CD4-positive, alpha-beta T cell treated with Interleukin-12 subunit alpha and Interleukin-12 subunit beta, for 1 hour (primary cell): Measurements from ENCODE around the gene SDHB.
A peak's percentile ranks its signal among the peaks of the same experiment; 100 is the strongest.
"Not testable (repeated sequence)": the region's sequence is repeated elsewhere in the genome, so short reads cannot be mapped to it uniquely, and the experiment has no call there.

Experiments used
- DNase-seq: peaks from one replicate; pipeline ENCODE4 v3.0.0-alpha.2; 2020

The SDHB gene

DNA sequence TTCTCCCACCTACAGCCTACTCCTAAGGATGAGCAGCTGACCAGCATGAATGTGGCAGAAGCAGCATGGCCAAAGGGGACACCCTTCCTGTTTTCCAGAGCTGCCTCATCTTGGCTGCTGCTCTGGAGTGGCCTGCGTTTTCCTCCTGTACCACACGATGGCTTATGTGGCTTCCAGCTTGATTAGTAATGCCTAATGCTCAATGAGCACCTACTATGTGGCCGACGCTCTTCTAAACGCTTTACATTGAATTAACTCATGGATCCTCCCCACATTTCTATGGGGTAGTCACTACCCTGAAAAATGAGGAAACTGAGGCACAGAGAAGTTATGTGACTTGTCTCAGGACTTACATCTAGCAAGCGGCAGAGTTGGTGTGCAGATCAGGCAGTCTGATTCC is 18.0 kb upstream of the SDHB start:
- no peak for DNase-seq

DNA sequence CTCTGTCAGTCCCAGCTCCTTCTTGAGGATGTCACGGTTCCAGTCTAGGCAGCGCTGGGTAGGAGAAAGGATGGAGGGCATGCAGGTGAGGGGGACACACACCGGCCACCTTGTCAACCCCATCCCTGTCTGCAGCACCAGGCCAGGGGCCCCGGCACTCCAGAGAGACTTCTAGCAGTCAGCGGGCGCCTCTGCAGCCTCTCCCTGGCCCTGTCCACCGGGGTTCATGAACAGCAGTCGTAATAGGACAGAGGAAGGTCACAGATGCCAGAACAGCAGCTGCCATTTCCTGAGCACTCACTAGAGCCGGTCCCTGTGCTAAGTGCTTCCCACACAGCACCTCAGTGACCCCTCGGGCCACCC is 16.3 kb upstream of the SDHB start:
- DNase-seq = no peak

GRCh38 chr1:17069452-17070162 is 15.8 kb upstream of the SDHB start:
- DNase-seq = no peak

- no peak for DNase-seq
These were observed 15.0 kb upstream of the SDHB start for GRCh38 chr1:17068789-17069188.

DNA sequence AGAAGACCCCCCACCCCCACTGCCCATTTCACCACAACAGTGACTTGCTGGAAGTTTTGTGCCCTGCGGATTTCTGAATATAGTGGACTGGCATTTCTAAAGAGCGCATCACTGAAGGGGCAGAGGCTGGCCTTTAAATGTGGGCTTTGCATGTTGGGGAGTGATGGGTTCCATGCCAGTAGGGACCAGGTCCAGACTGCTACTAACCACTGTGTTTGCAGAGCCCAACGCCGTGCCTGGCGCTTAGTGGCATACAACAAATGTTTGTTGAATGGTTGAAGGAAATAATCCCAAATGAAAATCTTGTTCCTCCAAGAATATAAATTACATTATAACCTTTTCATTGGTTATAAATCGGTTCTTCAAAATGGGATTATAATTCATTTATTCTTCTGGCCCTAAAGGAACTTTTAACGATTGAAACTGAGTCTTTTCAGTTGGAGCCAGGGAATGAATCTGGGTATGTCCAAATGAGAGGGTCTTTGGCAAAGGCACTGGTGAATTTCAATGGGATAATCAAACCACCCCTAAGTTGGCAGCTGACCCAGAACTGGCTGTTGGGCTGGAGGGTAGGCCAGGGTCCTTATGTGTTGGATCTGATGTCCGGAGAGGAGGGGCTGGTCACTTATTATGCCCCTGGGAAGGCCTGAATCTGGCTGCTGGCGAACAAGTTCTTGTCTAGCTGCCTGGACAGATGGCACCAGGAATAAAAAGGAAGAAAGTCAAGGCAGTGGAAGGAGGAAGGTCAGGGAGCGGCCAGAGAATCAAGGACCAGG is 13.8 kb upstream of the SDHB start:
- no peak for DNase-seq

DNA sequence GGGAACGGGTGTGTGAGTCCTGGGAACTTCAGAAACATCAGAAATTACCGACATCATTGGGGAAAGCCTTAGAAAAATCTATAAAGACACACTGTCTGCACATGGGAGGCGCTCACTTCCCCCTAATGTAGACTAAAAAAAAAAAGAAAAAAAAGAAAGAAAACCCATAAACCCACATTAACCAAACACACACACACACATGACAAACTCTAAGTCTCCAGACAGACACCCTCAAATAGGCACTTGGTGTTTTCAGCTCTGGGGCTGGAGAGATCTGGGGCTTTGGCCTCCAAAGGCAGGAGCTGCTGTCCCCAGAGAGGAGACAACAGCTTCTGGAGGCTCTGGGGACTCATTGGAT is 13.2 kb upstream of the SDHB start:
- DNase-seq = no peak

DNA sequence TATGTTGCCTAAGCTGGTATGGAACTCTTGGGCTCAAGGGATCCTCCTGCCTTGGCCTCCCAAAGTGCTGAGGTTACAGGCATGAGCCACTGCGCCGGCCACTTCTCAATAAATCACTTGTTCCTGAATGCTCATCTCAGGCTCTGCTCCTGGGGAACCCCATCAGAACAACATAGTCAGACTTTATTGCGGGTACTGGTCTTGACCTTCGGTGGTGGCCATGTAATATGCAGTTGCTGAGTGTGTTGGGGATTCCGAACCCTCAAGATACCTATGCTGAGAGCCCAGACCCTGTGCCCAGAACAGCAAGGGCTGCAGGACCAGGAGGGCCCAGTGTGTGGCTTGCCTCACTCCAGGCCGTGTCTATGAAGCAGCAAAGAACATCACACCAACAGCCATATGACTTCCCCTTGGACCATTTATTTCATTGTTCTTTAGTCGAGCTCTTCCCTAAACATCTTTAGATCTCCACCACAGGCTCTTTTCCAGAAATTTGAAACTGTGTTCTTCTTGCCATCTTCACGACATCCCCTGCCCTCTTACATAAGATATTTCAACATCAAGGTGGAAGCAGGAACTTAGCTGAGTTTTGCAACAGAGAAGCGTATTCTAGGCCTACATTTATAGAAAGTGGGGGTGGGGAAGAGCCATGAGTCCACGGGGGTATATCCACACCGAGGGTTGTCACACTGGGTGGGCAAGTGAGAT is 12.7 kb upstream of the SDHB start:
- DNase-seq = peak; percentile 11

- DNase-seq = no peak
These were observed 11.8 kb upstream of the SDHB start for GRCh38 chr1:17065666-17066065.

DNA sequence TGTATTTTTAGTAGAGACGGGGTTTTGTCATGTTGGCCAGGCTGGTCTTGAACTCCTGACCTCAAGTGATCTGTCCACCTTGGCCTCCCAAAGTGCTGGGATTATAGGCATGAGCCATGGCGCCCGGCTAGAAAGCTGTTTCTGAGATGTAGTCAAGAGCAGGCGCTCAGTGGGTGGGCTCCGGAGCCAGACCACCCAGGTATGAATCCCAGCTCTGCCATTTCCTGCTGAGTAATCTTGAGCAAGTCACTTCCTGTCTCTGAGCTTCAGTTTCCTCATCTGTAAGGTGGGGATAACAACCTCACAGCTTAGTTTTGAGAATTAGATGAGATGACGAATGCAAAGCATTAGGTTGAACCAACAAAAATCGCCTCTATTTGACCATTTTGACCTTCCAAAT is 8.9 kb upstream of the SDHB start:
- DNase-seq = not testable (repeated sequence)

DNA sequence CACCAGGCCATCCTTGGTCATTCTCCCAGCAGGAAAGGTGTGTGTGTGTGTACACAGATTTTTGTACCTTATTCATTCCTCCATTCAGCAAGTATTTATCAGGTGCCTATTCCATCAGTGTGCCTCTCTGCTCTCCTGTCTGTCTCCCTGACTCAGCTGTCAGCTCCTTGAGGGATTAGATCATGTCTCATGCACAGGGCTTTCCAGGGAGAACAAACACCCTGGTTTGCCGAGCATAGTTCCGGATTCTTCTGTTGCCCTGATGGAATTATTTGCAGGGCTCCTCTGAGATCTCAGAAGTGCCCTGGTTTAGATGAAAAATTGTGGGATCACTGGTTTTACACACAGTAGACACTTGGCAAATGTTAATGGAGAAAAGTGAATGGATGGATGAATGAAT is 8.1 kb upstream of the SDHB start:
- no peak for DNase-seq

GRCh38 chr1:17061486-17061885 is 7.7 kb upstream of the SDHB start:
- DNase-seq = no peak

DNA sequence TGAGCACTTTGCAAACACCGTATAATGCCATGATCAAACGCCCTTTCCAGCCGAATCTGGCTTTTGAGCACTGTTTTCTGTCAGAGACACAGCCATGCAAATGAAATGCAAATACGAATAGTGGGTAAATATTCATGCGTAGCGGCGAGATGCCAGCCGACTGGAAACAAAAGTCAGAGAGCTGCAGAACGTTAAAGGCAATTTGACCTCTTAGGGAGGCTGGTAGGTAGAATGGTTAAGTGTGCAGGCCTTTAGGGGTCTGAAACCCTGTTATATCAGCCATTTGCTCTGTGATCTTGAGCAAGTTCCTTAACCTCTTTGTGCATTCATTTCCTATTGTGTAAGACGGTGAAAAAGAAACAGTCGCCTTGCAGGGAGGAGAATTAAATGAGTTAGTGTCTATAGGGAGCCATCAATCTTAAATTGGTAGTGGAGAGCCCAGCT is 6.5 kb upstream of the SDHB start:
- DNase-seq = no peak

DNA sequence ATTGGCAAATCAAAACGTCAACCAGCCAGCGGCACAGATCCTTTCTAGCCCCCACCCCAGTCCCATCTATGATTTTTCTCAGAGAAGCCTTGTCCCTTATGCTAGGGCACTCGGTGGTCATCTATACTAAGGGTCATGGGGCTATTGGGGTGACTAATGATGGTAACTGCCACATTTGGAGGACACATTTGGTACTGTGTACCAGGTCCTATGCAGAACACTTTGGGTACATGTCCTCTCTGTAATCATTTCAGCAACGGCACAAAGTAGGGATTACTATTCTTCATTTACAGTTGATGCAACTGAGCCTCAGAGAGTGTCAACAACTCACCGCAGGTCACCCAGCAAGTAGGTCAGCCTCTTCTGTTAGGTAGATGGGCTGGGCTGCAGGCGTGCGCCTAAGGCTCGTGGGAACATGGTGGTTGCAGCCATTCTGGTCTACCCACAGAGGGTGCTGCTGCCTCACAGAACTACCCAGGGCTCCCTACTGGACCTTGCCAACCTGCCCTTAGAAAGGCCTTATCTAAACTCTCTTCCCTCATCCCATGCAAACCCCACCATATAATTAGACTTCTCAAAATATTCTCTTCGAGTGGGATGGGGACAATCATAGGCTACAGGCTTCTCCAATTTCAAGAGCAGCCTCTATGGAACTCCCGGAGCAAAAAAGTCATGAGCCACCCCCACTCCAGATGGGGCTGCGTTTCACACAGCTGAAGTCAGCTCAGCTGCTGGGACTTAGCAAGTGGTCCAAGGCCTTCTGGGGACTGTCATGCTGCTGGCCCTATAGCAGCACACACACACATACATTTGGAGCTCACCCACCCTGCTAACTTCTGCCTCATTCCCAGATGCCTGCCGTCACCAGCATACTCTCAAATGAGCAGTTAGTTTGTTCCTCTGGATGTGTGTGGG is 5.8 kb upstream of the SDHB start:
- peak; percentile 47 for DNase-seq

DNA sequence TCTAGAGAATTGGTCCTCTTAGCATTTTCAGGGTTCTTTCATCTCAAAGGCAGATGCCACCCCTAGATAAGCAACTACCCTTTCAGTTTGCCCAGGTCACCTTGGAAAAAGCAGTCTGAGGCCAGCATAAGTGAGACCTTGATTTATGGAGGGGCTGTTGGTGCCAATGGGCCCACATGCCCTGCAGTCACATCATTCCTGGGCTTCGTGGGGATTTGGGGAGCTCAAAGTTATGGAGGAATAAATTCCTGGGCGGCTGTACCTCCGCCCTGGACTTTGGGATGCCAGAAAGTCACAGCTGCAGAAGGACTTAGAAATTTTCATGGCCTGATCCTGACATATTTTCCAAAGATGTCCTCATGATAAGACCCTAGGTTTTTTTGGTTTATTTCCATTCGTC is 2.7 kb upstream of the SDHB start:
- DNase-seq = no peak

DNA sequence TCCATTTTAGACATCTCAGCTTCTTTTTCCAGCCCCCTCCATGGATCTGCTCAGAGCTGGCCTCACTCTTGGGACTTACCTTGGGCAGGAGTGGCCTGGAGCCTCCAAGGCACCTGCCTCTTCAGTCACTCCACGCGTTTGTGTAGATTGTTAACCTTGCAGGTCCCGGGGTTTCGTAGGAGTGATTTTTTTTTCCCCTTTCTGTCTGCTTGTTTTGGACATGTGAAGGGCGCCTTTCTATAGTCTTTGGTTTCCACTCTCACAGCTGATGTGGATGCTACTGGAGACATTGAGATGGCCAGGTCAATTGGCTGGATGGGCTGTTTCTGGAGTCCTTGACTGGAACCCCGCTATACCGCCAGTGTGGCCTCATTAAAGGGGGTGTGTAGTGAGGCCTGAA is 2.0 kb upstream of the SDHB start:
- no peak for DNase-seq

GRCh38 chr1:17053086-17053684 is 647 bp downstream of the SDHB start:
- no peak for DNase-seq

DNA sequence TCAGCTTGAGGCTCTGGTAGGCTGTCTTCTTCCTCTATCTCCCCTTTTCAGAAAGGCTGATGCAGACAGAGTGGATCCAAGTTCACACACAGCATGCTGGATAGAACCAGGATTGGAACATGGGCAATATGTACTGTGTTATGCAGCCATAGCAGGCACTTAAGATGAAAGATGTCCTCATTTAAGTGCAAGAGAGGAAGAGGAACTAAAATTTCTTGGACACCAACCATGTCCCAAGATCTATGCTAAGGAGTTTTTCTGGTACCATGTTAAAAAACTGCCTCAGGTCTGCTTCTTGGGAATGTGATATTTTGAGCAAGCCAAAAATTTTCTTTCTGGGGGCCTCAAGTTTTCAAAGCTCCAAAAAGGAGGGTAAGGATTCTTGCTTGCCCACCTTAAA is 1.2 kb downstream of the SDHB start:
- DNase-seq = no peak

- peak; percentile 14 for DNase-seq
These were observed 1.8 kb downstream of the SDHB start for GRCh38 chr1:17052038-17052437.

DNA sequence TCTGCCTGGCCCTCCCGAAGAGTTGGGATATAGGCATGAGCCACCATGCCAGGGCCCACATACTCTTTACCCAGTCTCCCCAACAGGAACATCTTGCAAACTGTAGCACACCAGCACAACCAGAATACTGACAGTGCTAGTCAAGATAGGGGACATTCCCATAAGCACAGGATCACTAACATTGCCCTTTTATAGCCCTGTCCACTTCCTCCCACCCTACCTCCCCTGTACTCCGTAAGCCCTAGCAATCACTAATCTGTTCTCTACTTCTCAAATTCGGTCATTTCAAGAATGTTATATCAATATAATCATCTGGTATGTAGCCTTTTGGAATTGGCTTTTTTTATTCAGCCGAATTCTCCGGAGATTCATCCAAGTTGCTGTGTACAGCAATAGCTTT is 5.9 kb downstream of the SDHB start:
- DNase-seq = no peak

DNA sequence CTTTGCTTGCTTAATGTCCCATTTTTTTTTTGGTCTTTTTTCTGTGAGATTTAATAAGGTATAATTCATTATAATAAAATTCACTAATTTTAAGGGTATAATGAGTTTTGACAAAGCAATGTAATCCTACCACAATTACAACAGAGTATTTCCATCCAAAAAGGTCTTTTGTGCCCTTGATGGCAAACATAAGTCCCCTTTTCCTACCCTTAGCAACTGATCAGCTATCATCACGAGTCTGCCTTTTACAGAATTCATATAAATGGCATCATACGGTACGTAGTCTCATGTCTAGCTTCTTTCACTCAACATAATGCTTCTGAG is 7.5 kb downstream of the SDHB start:
- DNase-seq = no peak

- peak; percentile 45 for DNase-seq
These were observed 8.0 kb downstream of the SDHB start for GRCh38 chr1:17045634-17046333.

DNA sequence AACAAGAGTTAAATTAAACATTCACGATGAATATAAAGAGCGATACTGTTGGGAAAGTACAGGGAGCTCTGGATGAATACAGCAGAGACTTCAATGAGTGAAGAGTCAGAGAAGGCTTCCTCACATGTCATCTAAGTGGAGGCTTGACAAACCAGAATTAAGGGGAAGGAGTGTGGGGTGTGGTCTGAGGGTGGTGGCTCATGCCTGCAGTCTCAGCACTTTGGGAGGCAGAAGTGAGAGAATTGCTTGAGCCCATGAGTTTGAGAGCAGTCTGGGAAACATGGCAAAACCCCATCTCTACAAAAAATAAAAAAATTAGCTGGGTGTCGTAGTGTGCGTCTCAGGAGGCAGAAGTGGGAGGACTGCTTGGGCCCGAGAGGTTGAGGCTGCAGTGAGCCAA is 8.7 kb downstream of the SDHB start:
- DNase-seq = no peak
